Measurements from ENCODE around the gene DDX17.

Gene DDX17

GRCh38 chr22:38446018-38446601, 60.0 kb downstream of the DDX17 start:
- no peak for DNase-seq

- DNase-seq: no peak
These were observed 61.3 kb downstream of the DDX17 start for GRCh38 chr22:38444783-38445182.

GRCh38 chr22:38443628-38444521, 62.2 kb downstream of the DDX17 start:
- DNase-seq: no peak

GRCh38 chr22:38442967-38443627, 63.0 kb downstream of the DDX17 start:
- DNase-seq: no peak

- no peak for DNase-seq
These were observed 64.4 kb downstream of the DDX17 start for GRCh38 chr22:38441620-38442287.

- DNase-seq: no peak
These were observed 65.3 kb downstream of the DDX17 start for GRCh38 chr22:38440747-38441350.

GRCh38 chr22:38437416-38437815, 68.7 kb downstream of the DDX17 start:
- no peak for DNase-seq

- no peak for DNase-seq
These were observed 69.3 kb downstream of the DDX17 start for GRCh38 chr22:38436629-38437395.

GRCh38 chr22:38435965-38436364, 70.1 kb downstream of the DDX17 start:
- no peak for DNase-seq

GRCh38 chr22:38435010-38435409, 71.1 kb downstream of the DDX17 start:
- no peak for DNase-seq

GRCh38 chr22:38433871-38434270, 72.2 kb downstream of the DDX17 start:
- DNase-seq: no peak
